Sigmoid colon (tissue), 4 donors: ENCODE data around the gene ALDH3A1.

ENCODE experiments used
- EP300 ChIP-seq, 4 donors: sonication (generic); formaldehyde crosslinking; IDR thresholded peaks; one replicate each; pipeline ENCODE4 v1.6.1; 2017; ENCODE audit warnings: antibody characterized with exemption in 4 of 4
- POLR2AphosphoS5 ChIP-seq, 4 donors: sonication (generic); formaldehyde crosslinking; IDR thresholded peaks; one replicate each; pipeline ENCODE4 v1.6.1; 2017; ENCODE audit warnings: antibody characterized with exemption in 4 of 4
- TF ChIP-seq, protein P1 (sequence below), 4 experiments: fragments of 450-650 bp in 3 of 4; fragments of 200-600 bp in 1 of 4; IDR thresholded peaks; one replicate each; pipeline ENCODE4 v1.5.1; 2016 to 2019; ENCODE audit warnings: antibody characterized with exemption in 4 of 4, mild to moderate bottlenecking in 3 of 4, moderate library complexity in 2 of 4

GRCh38 chr17:19773534-19773933, 25.4 kb upstream of the ALDH3A1 start:
- TF ChIP-seq, protein P1, sequence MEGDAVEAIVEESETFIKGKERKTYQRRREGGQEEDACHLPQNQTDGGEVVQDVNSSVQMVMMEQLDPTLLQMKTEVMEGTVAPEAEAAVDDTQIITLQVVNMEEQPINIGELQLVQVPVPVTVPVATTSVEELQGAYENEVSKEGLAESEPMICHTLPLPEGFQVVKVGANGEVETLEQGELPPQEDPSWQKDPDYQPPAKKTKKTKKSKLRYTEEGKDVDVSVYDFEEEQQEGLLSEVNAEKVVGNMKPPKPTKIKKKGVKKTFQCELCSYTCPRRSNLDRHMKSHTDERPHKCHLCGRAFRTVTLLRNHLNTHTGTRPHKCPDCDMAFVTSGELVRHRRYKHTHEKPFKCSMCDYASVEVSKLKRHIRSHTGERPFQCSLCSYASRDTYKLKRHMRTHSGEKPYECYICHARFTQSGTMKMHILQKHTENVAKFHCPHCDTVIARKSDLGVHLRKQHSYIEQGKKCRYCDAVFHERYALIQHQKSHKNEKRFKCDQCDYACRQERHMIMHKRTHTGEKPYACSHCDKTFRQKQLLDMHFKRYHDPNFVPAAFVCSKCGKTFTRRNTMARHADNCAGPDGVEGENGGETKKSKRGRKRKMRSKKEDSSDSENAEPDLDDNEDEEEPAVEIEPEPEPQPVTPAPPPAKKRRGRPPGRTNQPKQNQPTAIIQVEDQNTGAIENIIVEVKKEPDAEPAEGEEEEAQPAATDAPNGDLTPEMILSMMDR (IDR thresholded peaks at IDR 0.05) = no peak
- TF ChIP-seq POLR2AphosphoS5 (IDR thresholded peaks at IDR 0.05) (no peak), EP300 (IDR thresholded peaks at IDR 0.05) (no peak)
